Keratinocyte (primary cell): Measurements from ENCODE around the gene ZNF8. TPM values are rescaled to one million over a fixed set of nuclear protein-coding genes. Genes with fewer than 3 reads are reported as not detected.

Source experiments
- DNase-seq: peaks from one replicate; pipeline ENCODE4 v3.0.0-alpha.2; 2011; ENCODE audit warnings: low read depth, missing footprints, low spot score
- FAIRE-seq: peaks from 2 replicates; lab custom pipeline; 2011; peaks lifted over from hg19 to GRCh38; lab: Jason Lieb, UNC
- H2AFZ ChIP-seq: 2 replicates; pipeline ENCODE4 v1.6.0; 2012; ENCODE audit warnings: low read length, control low read depth, inconsistent platforms; ENCODE audit not compliant: control insufficient read depth
- H3K27ac ChIP-seq: 2 replicates; pipeline ENCODE4 v1.5.1; 2011; ENCODE audit warnings: low read length; ENCODE audit not compliant: control insufficient read depth, insufficient read depth
- H3K27me3 ChIP-seq: 3 replicates; pipeline ENCODE4 v1.6.0; 2011; ENCODE audit warnings: low read length; ENCODE audit not compliant: control insufficient read depth, insufficient read depth; ENCODE audit errors: extremely low read depth
- H3K36me3 ChIP-seq, 2 experiments: 2 replicates in 1 of 2; 3 replicates in 1 of 2; pipeline ENCODE4 v1.5.1; 2011; ENCODE audit warnings: low read length in 2 of 2, mild to moderate bottlenecking in 1 of 2; ENCODE audit not compliant: control insufficient read depth in 2 of 2, insufficient read depth in 2 of 2; ENCODE audit errors: extremely low read depth in 1 of 2
- H3K4me1 ChIP-seq: 3 replicates; pipeline ENCODE4 v1.5.1; 2011; ENCODE audit warnings: low read length; ENCODE audit not compliant: control insufficient read depth, insufficient read depth; ENCODE audit errors: extremely low read depth
- H3K4me2 ChIP-seq: 3 replicates; pipeline ENCODE4 v1.6.0; 2011; ENCODE audit warnings: low read depth, low read length; ENCODE audit not compliant: control insufficient read depth, insufficient read depth; ENCODE audit errors: extremely low read depth
- H3K4me3 ChIP-seq, 3 experiments: fragments of 200-600 bp in 1 of 3; sonication (generic) in 1 of 3; 2 replicates in 2 of 3; 3 replicates in 1 of 3; pipeline ENCODE4 v1.5.1; 2011 to 2016; ENCODE audit warnings: low read length in 3 of 3, mild to moderate bottlenecking in 3 of 3, control low read depth in 2 of 3, inconsistent platforms in 1 of 3, low read depth in 1 of 3, mixed read lengths in 1 of 3, mixed run types in 1 of 3, moderate library complexity in 1 of 3; ENCODE audit not compliant: control insufficient read depth in 2 of 3, insufficient read depth in 2 of 3; ENCODE audit errors: extremely low read depth in 1 of 3
- H3K79me2 ChIP-seq: 2 replicates; pipeline ENCODE4 v1.6.0; 2012; ENCODE audit warnings: low read length; ENCODE audit not compliant: control insufficient read depth, insufficient read depth
- H3K9ac ChIP-seq: 3 replicates; pipeline ENCODE4 v1.6.0; 2011; ENCODE audit warnings: low read length; ENCODE audit not compliant: control insufficient read depth, insufficient read depth; ENCODE audit errors: extremely low read depth
- H3K9me1 ChIP-seq: 3 replicates; pipeline ENCODE4 v1.6.0; 2011; ENCODE audit warnings: low read length; ENCODE audit not compliant: control insufficient read depth, insufficient read depth; ENCODE audit errors: extremely low read depth
- H3K9me3 ChIP-seq: 2 replicates; pipeline ENCODE4 v1.5.1; 2012; ENCODE audit warnings: low read depth, low read length; ENCODE audit not compliant: control insufficient read depth
- H4K20me1 ChIP-seq: 3 replicates; pipeline ENCODE4 v1.6.0; 2011; ENCODE audit warnings: low read length; ENCODE audit not compliant: control insufficient read depth, insufficient read depth; ENCODE audit errors: extremely low read depth
- CTCF ChIP-seq, 3 experiments: IDR thresholded peaks in 1 of 3; conservative IDR thresholded peaks in 1 of 3; optimal IDR thresholded peaks in 1 of 3; 2 replicates in 2 of 3; 3 replicates in 1 of 3; pipeline versions ENCODE3 to v1.5.1; 2011; ENCODE audit warnings: low read length in 3 of 3, mild to moderate bottlenecking in 3 of 3, moderate library complexity in 2 of 3, control low read depth in 1 of 3, inconsistent platforms in 1 of 3; ENCODE audit not compliant: insufficient read depth in 2 of 3; ENCODE audit errors: extremely low read depth in 1 of 3
- EZH2 ChIP-seq: IDR thresholded peaks from one replicate; pipeline ENCODE4 v1.6.1; 2012; ENCODE audit warnings: inconsistent platforms, mild to moderate bottlenecking, low read length, moderate library complexity
- dilution Hi-C: fragments of 300-500 bp; cut with MboI; formaldehyde crosslinking; loops from one replicate; pipeline ENCODE4 v1.7.0; 2020; ENCODE audit warnings: low sequenced_read_pairs; ENCODE audit not compliant: extremely low pct_ligation_motif_present
- polyA plus RNA-seq, 5 experiments: library from polyadenylated mRNA; depleted of rRNA in 3 of 5; stranded (reverse) in 3 of 5; stranded (forward) in 1 of 5; unstranded in 1 of 5; fragments of >200 nt; gene quantifications; 1 replicate in 1 of 5; 2 replicates in 3 of 5; 3 replicates in 1 of 5; pipeline versions ENCODE4 v1.2.1 to v1.2.3, GENCODE V29; 2011 to 2012; ENCODE audit warnings: missing spikeins in 2 of 5, low read depth in 1 of 5, low replicate concordance in 1 of 5

ZNF8 gene
- polyA plus RNA-seq, 1 donor (not counting 4 experiments of a cell fraction or from before 2014, with no cell fraction given): 2.7 TPM

- Histone ChIP-seq H4K20me1 (no peaks in the 10 kb centered on the region), H3K9me1 (no peaks in the 10 kb centered on the region), H3K27me3 (no peaks in the 10 kb centered on the region), H3K4me3 (no peak overlapping the region), H2AFZ (no peak overlapping the region), H3K27ac (no peak overlapping the region), H3K4me1 (no peaks in the 10 kb centered on the region), H3K9me3 (peaks cover 30% of the 10 kb centered on the region), H3K4me2 (no peak overlapping the region), H3K36me3 (peaks cover 0 to 4% of the 10 kb centered on the region in 2 experiments), H3K79me2 (no peaks in the 10 kb centered on the region), H3K9ac (no peak overlapping the region)
- DNase-seq (no peak), FAIRE-seq (no peak)
- TF ChIP-seq EZH2 (no peak), CTCF (optimal IDR thresholded peaks at IDR 0.05 in 1 of 3, IDR thresholded peaks at IDR 0.05 in 1 of 3, conservative IDR thresholded peaks at IDR 0.05 in 1 of 3; ENCODE audit: extremely low read depth in 1 of 3, insufficient read depth in 2 of 3, low read length in 3 of 3) (no peak)
- dilution Hi-C loops: no loop called here
These were observed 10.4 kb upstream of the ZNF8 start for GRCh38 chr19:58268344-58268743.

- no peak for FAIRE-seq
- dilution Hi-C loops: no loop called here
These were observed 4.0 kb upstream of the ZNF8 start for GRCh38 chr19:58274771-58275201.

More at GRCh38 chr19:58274771-58275201, 4.0 kb upstream of the ZNF8 start:
- no peak overlapping the region for H3K4me2 ChIP-seq
- no peaks in the 10 kb centered on the region for H4K20me1 ChIP-seq
- no peak overlapping the region for H3K27ac ChIP-seq
- DNase-seq: no peak
- peaks cover 0 to 4% of the 10 kb centered on the region in 2 experiments for H3K36me3 ChIP-seq
- no peaks in the 10 kb centered on the region for H3K27me3 ChIP-seq
- H3K4me3 ChIP-seq: no peak overlapping the region
- peaks cover 10% of the 10 kb centered on the region for H3K79me2 ChIP-seq
- H3K4me1 ChIP-seq: peaks cover 5% of the 10 kb centered on the region
- peaks cover 2% of the 10 kb centered on the region for H3K9me3 ChIP-seq
- no peaks in the 10 kb centered on the region for H3K9me1 ChIP-seq
- no peak overlapping the region for H2AFZ ChIP-seq
- TF ChIP-seq CTCF (optimal IDR thresholded peaks at IDR 0.05 in 1 of 3, IDR thresholded peaks at IDR 0.05 in 1 of 3, conservative IDR thresholded peaks at IDR 0.05 in 1 of 3; ENCODE audit: extremely low read depth in 1 of 3, insufficient read depth in 2 of 3, low read length in 3 of 3) (no peak), EZH2 (no peak)
- no peak overlapping the region for H3K9ac ChIP-seq
